ENCODE data around the gene RSAD2.

DNA sequence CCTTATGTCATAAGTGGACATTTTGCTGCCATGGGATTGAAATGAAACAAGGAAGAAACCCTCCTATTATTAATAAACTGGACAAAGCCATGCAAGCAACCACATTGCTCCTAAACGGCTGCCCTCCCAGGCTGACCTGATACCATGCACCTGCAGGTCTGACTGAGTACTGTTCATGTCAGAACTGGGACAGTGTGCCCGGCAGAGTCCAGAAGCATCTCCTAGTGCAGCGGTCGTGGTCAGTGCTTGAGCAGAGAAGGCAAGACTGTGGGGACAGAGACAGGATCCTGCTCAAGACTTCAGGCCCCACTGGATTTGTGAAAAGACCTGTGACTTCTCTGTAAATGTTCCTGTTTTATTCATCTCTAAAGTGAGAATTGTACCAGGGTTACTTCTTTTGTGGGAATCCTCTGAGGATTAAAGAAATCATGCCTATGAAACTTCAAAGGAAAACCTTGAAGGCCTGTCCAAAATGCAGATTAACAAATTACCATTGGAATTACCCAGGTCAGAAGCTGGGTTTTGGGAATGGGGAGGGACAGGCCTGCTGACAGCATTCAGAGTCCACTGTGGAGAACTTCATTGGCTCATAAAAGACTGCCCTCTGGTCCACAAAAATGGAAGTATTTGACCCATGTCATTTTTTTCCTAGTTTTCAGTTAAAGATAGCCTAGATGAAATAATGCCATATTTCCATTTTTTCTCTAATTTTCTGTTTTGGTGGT lies 53.5 kb downstream of the RSAD2 start:
- TF ChIP-seq POLR2AphosphoS5 (IDR thresholded peaks at IDR 0.05; ENCODE audit: low read depth, low read length) (no peak), POLR2A (IDR thresholded peaks at IDR 0.05; ENCODE audit: low read depth, low read length) (no peak), TAF1 (IDR thresholded peaks at IDR 0.05; ENCODE audit: borderline replicate concordance, low read depth, low read length) (no peak)
